Right cardiac atrium (tissue), 5 donors: ENCODE data around the gene GSTO2. TPM values are rescaled to one million over a fixed set of nuclear protein-coding genes. Genes with fewer than 3 reads are reported as not detected.

Experiments
- microRNA-seq, 2 donors: library from miRNA; unstranded; fragments of <30 nt; microRNA quantifications; one replicate each; pipeline ENCODE4 v1.2.0, GENCODE V29; 2020 to 2021
- polyA plus RNA-seq: library from polyadenylated mRNA; stranded (reverse); fragments of 200-250 nt; gene quantifications from one replicate; pipeline ENCODE4 v1.2.3, GENCODE V29; 2013
- total RNA-seq, 4 donors: library from RNA; stranded (reverse); fragmentation: NEBNext Ultra II Directional; extraction: Animal tissue kit (Norgen Biotek cat#: 25700); gene quantifications; one replicate each; pipeline ENCODE4 v1.2.1, GENCODE V29; 2021
- donor health status: healthy with polysubstance abuse.
- donor health status: DM: no; HTN: yes; CAD: no.
- donor health status: DM: no; HTN: no; CAD: no.
- donor health status: DM: no; HTN: yes; CAD: no; lungs with severe emphysema.
- donor health status: DM: yes; HTN: yes; CAD: no.

Gene GSTO2
- total and polyA plus RNA-seq, 5 donors = 0.37 to 1.1 (median 0.58) TPM

Small RNAs within 50 kb of the gene (microRNA-seq; reads per million reads assigned to microRNA genes)
- gene MIR4482 = 0 to 0.54 reads per million in 2 donors

Other genes with a start within 250 kb of the GSTO2 start
- gene COL17A1, start 183.3 kb upstream of the GSTO2 start, total RNA-seq = under 1 TPM in 3 of 4 donors, not detected in 1; 0.12 to 0.43 (median 0.14) TPM
- gene COL17A1, start 183.3 kb upstream of the GSTO2 start, polyA plus RNA-seq = 0.07 TPM
- gene SFR1, start 147.0 kb upstream of the GSTO2 start, total RNA-seq = 1 to 10 TPM; 7.0 to 8.4 (median 7.3) TPM
- 7.1 TPM for gene SFR1, start 147.0 kb upstream of the GSTO2 start, polyA plus RNA-seq
- gene CFAP43, start 36.8 kb upstream of the GSTO2 start, total RNA-seq = under 1 TPM; 0.09 to 0.35 (median 0.22) TPM
- 0.18 TPM for gene CFAP43, start 36.8 kb upstream of the GSTO2 start, polyA plus RNA-seq
- gene GSTO1, start 14.3 kb upstream of the GSTO2 start, total RNA-seq = 100 to 1,000 TPM; 164 to 220 (median 198) TPM
- gene GSTO1, start 14.3 kb upstream of the GSTO2 start, polyA plus RNA-seq = 351 TPM
- 10 to 100 TPM; 29.1 to 83.3 (median 41.9) TPM for gene ITPRIP, start 69.3 kb downstream of the GSTO2 start, total RNA-seq
- 44.8 TPM for gene ITPRIP, start 69.3 kb downstream of the GSTO2 start, polyA plus RNA-seq
- 1 to 10 TPM; 2.9 to 5.4 (median 3.4) TPM for gene CFAP58, start 84.6 kb downstream of the GSTO2 start, total RNA-seq
- gene CFAP58, start 84.6 kb downstream of the GSTO2 start, polyA plus RNA-seq = 2.9 TPM